ENCODE data around the gene DNAI4.

DNA sequence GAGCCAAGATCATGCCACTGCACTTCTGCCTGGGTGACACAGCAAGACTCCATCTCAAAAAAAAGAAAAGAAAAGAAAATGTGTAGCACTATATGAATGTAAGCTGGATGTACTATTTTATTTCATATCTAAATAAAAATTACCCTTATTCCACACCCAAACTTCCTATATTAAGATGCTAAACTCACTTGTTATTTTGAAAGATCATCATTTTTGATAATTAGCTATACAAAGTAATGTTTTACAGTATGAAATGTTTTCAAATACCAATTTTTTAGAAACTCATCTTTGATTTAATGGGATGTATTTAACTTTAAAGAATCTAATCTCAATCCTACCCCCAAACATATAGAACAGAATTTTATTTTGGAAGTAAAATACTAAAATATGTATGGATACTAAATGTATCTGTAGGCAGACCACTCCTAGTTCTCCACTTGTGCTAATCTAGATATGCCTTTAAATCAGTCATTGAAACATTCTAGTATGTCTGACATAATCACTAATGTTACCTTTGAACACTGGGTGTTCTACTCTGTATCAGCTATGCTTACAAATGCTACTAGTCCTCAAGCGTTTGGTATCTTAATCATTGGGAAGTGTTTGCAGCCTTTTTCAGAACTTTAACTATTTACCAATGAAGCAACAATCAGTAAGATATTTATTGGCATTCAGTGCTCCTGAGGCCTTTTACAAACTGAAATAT is 13.0 kb upstream of the DNAI4 start:
- TF ChIP-seq, protein P1, sequence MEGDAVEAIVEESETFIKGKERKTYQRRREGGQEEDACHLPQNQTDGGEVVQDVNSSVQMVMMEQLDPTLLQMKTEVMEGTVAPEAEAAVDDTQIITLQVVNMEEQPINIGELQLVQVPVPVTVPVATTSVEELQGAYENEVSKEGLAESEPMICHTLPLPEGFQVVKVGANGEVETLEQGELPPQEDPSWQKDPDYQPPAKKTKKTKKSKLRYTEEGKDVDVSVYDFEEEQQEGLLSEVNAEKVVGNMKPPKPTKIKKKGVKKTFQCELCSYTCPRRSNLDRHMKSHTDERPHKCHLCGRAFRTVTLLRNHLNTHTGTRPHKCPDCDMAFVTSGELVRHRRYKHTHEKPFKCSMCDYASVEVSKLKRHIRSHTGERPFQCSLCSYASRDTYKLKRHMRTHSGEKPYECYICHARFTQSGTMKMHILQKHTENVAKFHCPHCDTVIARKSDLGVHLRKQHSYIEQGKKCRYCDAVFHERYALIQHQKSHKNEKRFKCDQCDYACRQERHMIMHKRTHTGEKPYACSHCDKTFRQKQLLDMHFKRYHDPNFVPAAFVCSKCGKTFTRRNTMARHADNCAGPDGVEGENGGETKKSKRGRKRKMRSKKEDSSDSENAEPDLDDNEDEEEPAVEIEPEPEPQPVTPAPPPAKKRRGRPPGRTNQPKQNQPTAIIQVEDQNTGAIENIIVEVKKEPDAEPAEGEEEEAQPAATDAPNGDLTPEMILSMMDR (IDR thresholded peaks at IDR 0.05), result no peak
- TF ChIP-seq SIN3A (IDR thresholded peaks at IDR 0.05; ENCODE audit: borderline replicate concordance, insufficient read depth, low read depth, low read length) (no peak), POLR2AphosphoS5 (IDR thresholded peaks at IDR 0.05; ENCODE audit: low read depth, low read length) (no peak), TCF7L2 (IDR thresholded peaks at IDR 0.05; ENCODE audit: low read depth, low read length) (no peak)
- TF ChIP-seq, protein P2, sequence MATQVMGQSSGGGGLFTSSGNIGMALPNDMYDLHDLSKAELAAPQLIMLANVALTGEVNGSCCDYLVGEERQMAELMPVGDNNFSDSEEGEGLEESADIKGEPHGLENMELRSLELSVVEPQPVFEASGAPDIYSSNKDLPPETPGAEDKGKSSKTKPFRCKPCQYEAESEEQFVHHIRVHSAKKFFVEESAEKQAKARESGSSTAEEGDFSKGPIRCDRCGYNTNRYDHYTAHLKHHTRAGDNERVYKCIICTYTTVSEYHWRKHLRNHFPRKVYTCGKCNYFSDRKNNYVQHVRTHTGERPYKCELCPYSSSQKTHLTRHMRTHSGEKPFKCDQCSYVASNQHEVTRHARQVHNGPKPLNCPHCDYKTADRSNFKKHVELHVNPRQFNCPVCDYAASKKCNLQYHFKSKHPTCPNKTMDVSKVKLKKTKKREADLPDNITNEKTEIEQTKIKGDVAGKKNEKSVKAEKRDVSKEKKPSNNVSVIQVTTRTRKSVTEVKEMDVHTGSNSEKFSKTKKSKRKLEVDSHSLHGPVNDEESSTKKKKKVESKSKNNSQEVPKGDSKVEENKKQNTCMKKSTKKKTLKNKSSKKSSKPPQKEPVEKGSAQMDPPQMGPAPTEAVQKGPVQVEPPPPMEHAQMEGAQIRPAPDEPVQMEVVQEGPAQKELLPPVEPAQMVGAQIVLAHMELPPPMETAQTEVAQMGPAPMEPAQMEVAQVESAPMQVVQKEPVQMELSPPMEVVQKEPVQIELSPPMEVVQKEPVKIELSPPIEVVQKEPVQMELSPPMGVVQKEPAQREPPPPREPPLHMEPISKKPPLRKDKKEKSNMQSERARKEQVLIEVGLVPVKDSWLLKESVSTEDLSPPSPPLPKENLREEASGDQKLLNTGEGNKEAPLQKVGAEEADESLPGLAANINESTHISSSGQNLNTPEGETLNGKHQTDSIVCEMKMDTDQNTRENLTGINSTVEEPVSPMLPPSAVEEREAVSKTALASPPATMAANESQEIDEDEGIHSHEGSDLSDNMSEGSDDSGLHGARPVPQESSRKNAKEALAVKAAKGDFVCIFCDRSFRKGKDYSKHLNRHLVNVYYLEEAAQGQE (IDR thresholded peaks at IDR 0.05; ENCODE audit: insufficient read depth in 1 of 2, low read depth in 2 of 2, low read length in 1 of 2), result no peak

Measured in Panc1 (cell line).